ENCODE measurements around the gene WRAP53.

DNA sequence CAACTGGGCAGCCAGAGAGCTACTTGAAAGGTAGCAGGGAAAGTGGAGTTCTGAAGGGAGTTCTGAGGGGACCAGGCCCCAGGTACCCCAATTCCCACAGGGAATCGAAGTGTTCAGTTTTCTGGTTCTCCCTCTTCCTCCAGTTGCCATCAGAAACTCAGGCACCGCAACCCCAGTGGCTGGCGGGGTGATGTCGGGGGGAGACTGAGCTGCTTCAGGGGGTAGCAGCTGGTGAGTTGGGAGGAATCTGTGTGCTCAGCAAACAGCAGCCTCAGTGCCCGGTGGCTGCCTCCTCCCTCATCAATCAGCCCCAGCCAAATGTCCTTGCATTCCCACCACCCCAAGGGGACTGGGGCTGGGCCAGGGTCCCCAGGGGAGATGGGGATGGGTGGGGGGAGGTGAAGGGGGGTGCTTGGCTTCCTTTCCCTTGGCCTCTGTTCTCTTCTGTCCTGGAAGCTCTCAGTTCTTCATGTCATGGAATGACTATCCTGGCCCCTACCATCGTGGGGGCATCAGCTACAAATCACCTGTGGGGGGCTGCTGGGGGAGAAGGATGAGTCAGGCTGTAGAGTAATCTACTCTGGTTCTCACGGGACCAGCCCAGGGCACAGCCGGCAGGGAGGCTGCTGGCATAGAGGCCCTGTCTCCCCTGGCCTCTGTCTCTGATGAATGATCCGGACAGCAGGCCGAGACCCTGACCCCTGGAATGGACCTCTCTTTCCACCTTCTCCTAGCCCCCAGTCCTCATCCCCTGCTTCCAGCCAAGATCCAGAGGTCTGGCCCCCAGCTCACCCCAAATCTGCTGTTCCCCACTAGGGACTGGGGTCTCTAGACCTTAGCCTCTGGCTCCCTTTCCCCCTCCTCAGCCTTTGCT, 26.7 kb downstream of the WRAP53 start:
- TF ChIP-seq CTCF (IDR thresholded peaks at IDR 0.05) (no peak), POLR2A (IDR thresholded peaks at IDR 0.05) (no peak), POLR2AphosphoS5 (IDR thresholded peaks at IDR 0.05) (no peak), EP300 (IDR thresholded peaks at IDR 0.05; ENCODE audit: low read depth) (no peak)

Measured in transverse colon (tissue), 4 donors.